ENCODE data around the gene POR. TPM values are rescaled to one million over a fixed set of nuclear protein-coding genes. Genes with fewer than 3 reads are reported as not detected.
"Not testable (repeated sequence)": the region's sequence is repeated elsewhere in the genome, so short reads cannot be mapped to it uniquely, and the experiment has no call there.

Gene POR
- total and polyA plus RNA-seq, 2 of the 13 experiments (the other 11 are each of a cell fraction or from before 2014, with no cell fraction given), result 145 to 266 TPM

- FAIRE-seq; DNase-seq (ENCODE audit: low spot score); in situ Hi-C loops (cut with HindIII; ENCODE audit: extremely low pct_ligation_motif_present, low pct_unique_long_range_greater_than_20kb); ATAC-seq; H4K20me1 ChIP-seq (ENCODE audit: insufficient read depth, low read length); intact Hi-C loops (cut with micrococcal nuclease; ENCODE audit: unreplicated experiment); BruUV-seq (replicated peaks); H3K4me2 ChIP-seq (ENCODE audit: low read depth, low read length); H2AFZ ChIP-seq (ENCODE audit: low read length); H3K27me3 ChIP-seq (ENCODE audit: control insufficient read depth in 1 of 2, insufficient read depth in 2 of 2, low read length in 2 of 2); H3K4me3 ChIP-seq (replicated peaks in 1 of 3; ENCODE audit: insufficient read depth in 1 of 3, low read depth in 2 of 3, low read length in 3 of 3); H3K27ac ChIP-seq (ENCODE audit: extremely low read length, insufficient read depth, low read length); H3K9me3 ChIP-seq (ENCODE audit: low read length); H3K9ac ChIP-seq (ENCODE audit: insufficient read depth, low read depth, low read length); CTCF ChIA-PET (ENCODE audit: low intra/inter-chr PET ratio, low total read pairs): not testable (repeated sequence)
- Histone ChIP-seq H3K4me1 (ENCODE audit: insufficient read depth, low read length) (peaks cover 32% of the 10 kb centered on the region), H3K36me3 (replicated peaks in 1 of 2; ENCODE audit: control insufficient read depth in 1 of 2, insufficient read depth in 2 of 2, low read length in 2 of 2) (peaks cover 6 to 43% of the 10 kb centered on the region in 2 experiments; a peak in 4 of 5 replicates), H3K79me2 (ENCODE audit: insufficient read depth, low read length) (peaks cover 17% of the 10 kb centered on the region)
- POLR2A ChIA-PET, result interaction anchor here (0.9 kb wide), 1 partner anchor 31 kb away, joined by 3 read pairs; no protein-coding TSS in a partner anchor
- TF ChIP-seq ZNF18 (CRISPR knock-in tag; IDR thresholded peaks at IDR 0.05; ENCODE audit: insufficient replicate concordance), result peak; percentile 97
- WGBS (ENCODE audit: low lambda C conversion rate), result 97% methylated on average over 10 of the region's 13 CpGs
These were observed 31.6 kb upstream of the POR start for GRCh38 chr7:75883265-75883824.

- peaks cover 6 to 43% of the 10 kb centered on the region in 2 experiments; a peak in 4 of 5 replicates for H3K36me3 ChIP-seq (replicated peaks in 1 of 2; ENCODE audit: control insufficient read depth in 1 of 2, insufficient read depth in 2 of 2, low read length in 2 of 2)
- DNase-seq (ENCODE audit: low spot score), result no peak
- intact Hi-C loops (cut with micrococcal nuclease; ENCODE audit: unreplicated experiment), result no loop called here
- no peak overlapping the region for H3K9ac ChIP-seq (ENCODE audit: insufficient read depth, low read depth, low read length)
- POLR2A ChIA-PET, result interaction anchor here (1.7 kb wide), 1 partner anchor 22 kb away, joined by 7 read pairs; no protein-coding TSS in a partner anchor
- no TSS peak for BruUV-seq (replicated peaks)
- no peak for ATAC-seq
- no peaks in the 10 kb centered on the region for H3K27me3 ChIP-seq (ENCODE audit: control insufficient read depth in 1 of 2, insufficient read depth in 2 of 2, low read length in 2 of 2)
- in situ Hi-C loops (cut with HindIII; ENCODE audit: extremely low pct_ligation_motif_present, low pct_unique_long_range_greater_than_20kb), result no loop called here
- no peak overlapping the region for H3K4me2 ChIP-seq (ENCODE audit: low read depth, low read length)
- no peak for TF ChIP-seq ZBTB42 (CRISPR knock-in tag; IDR thresholded peaks at IDR 0.05)
- FAIRE-seq, result no peak
- WGBS (ENCODE audit: low lambda C conversion rate), result 95% methylated on average over 5 of the region's 5 CpGs
- H2AFZ ChIP-seq (ENCODE audit: low read length), result no peak overlapping the region
- H3K79me2 ChIP-seq (ENCODE audit: insufficient read depth, low read length), result peaks cover 12% of the 10 kb centered on the region
- no peaks in the 10 kb centered on the region for H4K20me1 ChIP-seq (ENCODE audit: insufficient read depth, low read length)
- CTCF ChIA-PET (ENCODE audit: low intra/inter-chr PET ratio, low total read pairs), result no interaction called here
- H3K27ac ChIP-seq (ENCODE audit: extremely low read length, insufficient read depth, low read length), result no peak overlapping the region
- H3K9me3 ChIP-seq (ENCODE audit: low read length), result no peaks in the 10 kb centered on the region
- H3K4me1 ChIP-seq (ENCODE audit: insufficient read depth, low read length), result peaks cover 29% of the 10 kb centered on the region
- no peak overlapping the region for H3K4me3 ChIP-seq (replicated peaks in 1 of 3; ENCODE audit: insufficient read depth in 1 of 3, low read depth in 2 of 3, low read length in 3 of 3)
These were observed 30.5 kb upstream of the POR start for GRCh38 chr7:75884476-75884875.
